HG03460 (cell line): ENCODE results near the gene HMCN1.

Experiments used
- ATAC-seq: cut with Tn5 transposase; IDR thresholded peaks from one replicate; pipeline ENCODE4 v1.9.1; 2021; ENCODE audit not compliant: unreplicated experiment

The HMCN1 gene

GRCh38 chr1:185895208-185895900, 161.2 kb downstream of the HMCN1 start:
- no peak for ATAC-seq

GRCh38 chr1:185896863-185897262, 162.7 kb downstream of the HMCN1 start:
- no peak for ATAC-seq

- ATAC-seq: no peak
These were observed 172.0 kb downstream of the HMCN1 start for GRCh38 chr1:185906186-185906585.

GRCh38 chr1:185907246-185907645, 173.1 kb downstream of the HMCN1 start:
- ATAC-seq: no peak

GRCh38 chr1:185911978-185912377, 177.8 kb downstream of the HMCN1 start:
- no peak for ATAC-seq

- no peak for ATAC-seq
These were observed 178.3 kb downstream of the HMCN1 start for GRCh38 chr1:185912504-185912903.

GRCh38 chr1:185914089-185914488, 179.9 kb downstream of the HMCN1 start:
- ATAC-seq: no peak

- ATAC-seq: no peak
These were observed 182.7 kb downstream of the HMCN1 start for GRCh38 chr1:185916861-185917260.

- ATAC-seq: no peak
These were observed 183.5 kb downstream of the HMCN1 start for GRCh38 chr1:185917646-185918045.

GRCh38 chr1:185920602-185921001, 186.4 kb downstream of the HMCN1 start:
- ATAC-seq: no peak

- ATAC-seq: no peak
These were observed 187.4 kb downstream of the HMCN1 start for GRCh38 chr1:185921636-185922035.

- no peak for ATAC-seq
These were observed 192.4 kb downstream of the HMCN1 start for GRCh38 chr1:185926588-185926987.

- ATAC-seq: no peak
These were observed 195.6 kb downstream of the HMCN1 start for GRCh38 chr1:185929776-185930175.

GRCh38 chr1:185931438-185931837, 197.2 kb downstream of the HMCN1 start:
- no peak for ATAC-seq

- ATAC-seq: no peak
These were observed 199.4 kb downstream of the HMCN1 start for GRCh38 chr1:185933580-185933979.

GRCh38 chr1:185934476-185935189, 200.4 kb downstream of the HMCN1 start:
- no peak for ATAC-seq

GRCh38 chr1:185935360-185935759, 201.2 kb downstream of the HMCN1 start:
- no peak for ATAC-seq

GRCh38 chr1:185936641-185937040, 202.4 kb downstream of the HMCN1 start:
- no peak for ATAC-seq

GRCh38 chr1:185938396-185938795, 204.2 kb downstream of the HMCN1 start:
- no peak for ATAC-seq

- ATAC-seq: no peak
These were observed 205.0 kb downstream of the HMCN1 start for GRCh38 chr1:185939142-185939541.

- no peak for ATAC-seq
These were observed 208.8 kb downstream of the HMCN1 start for GRCh38 chr1:185942961-185943360.

- ATAC-seq: no peak
These were observed 222.7 kb downstream of the HMCN1 start for GRCh38 chr1:185956881-185957280.
